Non-pigmented ciliary epithelial cell (primary cell): ENCODE results near the gene YIPF6.
"Not testable (repeated sequence)": the region's sequence is repeated elsewhere in the genome, so short reads cannot be mapped to it uniquely, and the experiment has no call there.

Experiments
- DNase-seq: peaks from one replicate; pipeline ENCODE4 v3.0.0-alpha.2; 2010; ENCODE audit warnings: low read depth

YIPF6 gene

DNA sequence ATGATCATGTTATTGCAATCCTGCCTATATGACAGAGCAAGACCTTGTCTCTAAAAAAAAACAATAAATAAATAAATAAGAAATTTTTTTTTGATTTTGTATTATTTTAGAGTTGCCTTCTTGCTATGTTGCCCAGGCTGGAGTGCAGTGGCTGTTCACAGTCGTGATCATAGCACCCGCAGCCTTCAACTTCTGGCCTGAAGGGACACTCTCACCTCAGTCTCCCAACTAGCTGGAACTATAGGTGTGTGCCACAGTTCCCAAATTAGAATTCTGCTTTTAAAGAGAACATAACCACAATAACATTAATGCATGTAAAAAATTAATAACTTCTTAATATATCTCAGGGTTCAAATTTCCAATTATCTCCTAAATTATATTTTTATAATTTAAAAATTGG lies 7.8 kb downstream of the YIPF6 start:
- no peak for DNase-seq

DNA sequence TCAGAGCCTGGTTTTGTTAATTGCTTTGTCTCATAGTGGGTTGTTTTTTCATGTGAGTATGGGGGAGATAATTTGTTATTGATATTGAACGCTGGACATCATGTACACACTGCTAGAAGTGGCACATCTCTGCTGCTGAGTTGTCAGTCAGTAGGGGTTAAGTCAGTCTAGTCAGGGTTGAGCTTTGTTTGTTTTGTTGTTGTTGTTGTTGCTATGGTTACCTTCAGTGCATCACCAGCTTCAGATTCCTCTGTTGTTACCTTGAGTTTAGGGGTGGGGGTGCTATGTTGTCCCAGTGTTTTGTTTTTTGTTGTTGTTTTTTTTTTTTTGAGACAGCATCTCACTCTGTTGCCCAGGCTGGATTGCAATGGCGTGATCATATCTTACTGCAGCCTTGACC lies 9.9 kb downstream of the YIPF6 start:
- no peak for DNase-seq

DNA sequence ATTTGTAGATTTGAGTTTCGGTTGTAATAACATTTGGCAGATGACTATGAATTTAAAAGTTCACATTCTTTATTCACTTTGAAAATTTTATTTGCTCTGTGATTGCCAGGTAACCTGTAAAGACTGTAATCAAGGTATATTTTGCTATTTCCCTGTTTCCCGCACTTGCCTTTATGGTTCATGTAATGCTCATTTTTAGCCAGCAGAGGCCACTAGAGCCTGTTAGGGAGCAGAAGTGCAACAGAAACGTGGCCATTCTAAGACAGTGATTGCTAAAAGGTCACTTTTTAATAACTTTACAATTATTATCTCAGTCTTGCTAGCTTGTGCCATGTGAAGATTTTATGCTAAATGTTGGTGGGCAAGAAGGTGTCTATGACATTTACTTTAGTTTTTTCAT lies 12.4 kb downstream of the YIPF6 start:
- DNase-seq = no peak

DNA sequence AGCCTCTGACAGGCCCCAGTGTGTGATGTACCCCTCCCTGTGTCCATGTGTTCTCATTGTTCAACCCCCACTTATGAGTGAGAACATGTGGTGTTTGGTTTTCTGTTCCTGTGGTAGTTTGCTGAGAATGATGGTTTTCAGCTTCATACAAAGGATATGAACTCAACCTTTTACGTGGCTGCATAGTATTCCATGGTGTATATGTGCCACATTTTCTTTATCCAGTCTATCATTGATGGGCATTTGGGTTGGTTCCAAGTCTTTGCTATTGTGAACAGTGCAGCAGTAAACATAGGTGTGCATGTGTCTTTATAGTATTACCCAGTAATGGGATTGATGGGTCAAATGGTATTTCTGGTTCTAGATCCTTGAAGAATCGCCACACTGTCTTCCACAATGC lies 25.8 kb downstream of the YIPF6 start:
- not testable (repeated sequence) for DNase-seq

DNA sequence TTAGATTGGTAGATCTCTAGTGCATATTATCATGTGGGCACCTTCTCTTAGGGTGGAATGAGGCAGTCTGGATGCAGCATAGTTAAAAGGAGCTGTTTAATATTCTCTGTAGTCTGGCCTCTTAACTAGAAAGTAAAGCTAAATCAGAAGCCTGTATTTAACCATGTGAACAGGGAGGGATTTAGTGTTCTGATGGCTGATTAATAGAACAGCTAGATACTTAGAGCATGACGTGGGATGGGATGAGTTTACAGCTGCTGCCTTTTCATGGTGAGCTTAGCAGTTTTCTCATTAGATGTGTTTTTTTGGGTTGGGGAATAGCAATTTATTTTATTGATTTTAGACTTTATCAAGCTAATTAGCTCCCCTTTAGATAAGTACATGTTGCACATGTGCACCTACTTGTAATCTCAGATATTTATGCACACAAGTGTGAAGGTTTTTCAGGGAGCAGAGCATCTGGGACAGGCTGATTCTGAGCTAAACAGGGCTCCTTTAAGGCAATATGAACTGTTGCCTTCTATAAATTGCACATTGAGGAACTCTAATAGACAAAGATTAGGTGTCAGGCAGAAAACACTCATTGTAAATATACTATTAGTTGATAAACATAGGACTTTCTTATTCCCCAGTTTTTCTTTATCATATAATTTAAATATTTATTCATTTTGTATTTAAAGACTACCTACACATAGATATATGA lies 34.1 kb downstream of the YIPF6 start:
- no peak for DNase-seq

DNA sequence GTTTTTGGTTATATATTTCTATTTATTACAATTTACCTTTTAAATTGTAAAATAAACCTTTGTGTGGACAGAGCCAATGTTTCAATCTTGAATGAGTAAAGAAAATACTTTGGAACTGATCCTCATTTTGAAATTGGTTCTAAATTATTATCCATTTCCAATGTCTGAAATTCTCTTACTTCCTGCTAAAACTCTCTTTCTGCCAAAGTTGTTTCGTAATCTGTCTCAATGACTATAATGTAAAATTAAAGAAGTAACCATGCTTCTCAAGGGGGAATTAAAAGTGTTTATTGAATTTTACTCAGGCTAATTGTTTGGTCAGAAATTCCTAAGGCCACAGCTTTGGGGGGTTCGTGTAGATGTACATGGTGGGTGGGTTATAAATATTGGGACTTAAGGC lies 34.8 kb downstream of the YIPF6 start:
- DNase-seq = no peak

DNA sequence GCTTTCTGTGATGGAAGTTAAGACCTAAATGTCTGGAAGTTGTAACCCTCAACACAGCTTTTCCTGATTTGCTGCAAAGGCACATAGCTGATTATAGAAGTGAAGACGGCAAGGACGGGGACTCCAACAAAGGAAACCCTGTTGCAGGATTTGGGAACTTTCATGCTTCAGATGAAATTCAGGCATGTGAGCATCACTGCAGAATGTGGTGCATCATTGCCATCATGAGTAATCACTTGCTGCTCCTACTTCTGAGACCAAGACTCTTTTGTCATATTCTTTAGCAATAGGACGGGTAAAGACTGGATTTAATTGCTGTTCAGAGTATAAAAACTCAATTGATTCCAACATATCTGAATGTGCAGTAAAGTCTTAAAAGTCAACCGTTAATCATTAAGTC lies 35.8 kb downstream of the YIPF6 start:
- DNase-seq = no peak

DNA sequence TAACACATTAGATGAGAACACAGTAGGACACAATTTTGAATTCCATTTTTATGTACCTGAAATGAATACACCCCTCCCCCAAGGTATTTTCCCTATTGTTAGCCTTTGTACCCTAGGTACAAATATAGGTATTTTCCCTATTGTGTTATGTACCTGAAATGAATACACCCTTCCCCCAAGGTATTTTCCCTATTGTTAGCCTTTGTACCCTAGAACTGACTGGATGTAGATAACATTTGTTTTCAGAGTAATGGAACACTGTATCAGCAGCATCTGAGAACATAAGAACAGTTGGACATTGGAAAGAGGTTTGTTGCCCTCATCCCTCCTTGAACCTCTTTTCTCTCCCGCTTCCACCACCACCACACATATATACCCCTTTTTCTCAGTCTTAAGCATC lies 37.6 kb downstream of the YIPF6 start:
- no peak for DNase-seq

DNA sequence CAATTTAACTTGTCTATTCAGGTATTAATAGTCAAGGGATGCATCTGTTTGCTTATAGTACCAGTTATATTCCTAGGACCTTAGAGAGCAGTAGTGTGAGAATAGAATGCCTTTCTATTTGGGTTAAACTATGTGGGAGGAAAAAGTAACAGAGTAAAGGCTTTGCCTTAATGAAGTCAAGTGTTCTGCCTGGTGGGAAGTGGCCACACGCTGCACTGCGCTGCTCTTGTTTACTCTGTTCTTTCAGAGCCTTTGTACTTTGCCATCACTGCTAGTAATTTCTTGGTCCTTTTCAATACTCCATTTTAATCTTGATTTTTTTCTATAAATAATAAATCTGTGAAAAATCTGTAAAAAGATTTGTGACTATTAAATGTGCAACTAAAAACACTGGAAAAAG lies 38.0 kb downstream of the YIPF6 start:
- no peak for DNase-seq

DNA sequence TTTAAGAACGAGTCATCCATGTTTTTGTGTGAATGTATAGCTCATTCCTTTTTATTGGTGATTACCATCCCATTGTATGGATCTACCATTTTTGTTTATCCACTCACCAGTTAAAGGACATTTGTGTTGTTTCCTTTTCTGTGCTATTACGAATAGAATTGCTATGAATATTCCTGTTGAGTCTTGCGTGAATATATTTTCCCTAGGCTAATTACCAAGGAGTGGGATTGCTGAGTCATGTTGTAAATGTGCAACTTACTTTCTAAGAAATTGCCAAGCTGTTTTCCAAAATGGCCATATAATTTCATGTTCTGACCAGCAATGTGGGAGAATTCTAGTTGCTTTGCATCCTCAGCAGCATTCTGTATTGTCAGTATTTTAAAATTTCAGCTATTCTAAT lies 51.3 kb downstream of the YIPF6 start:
- no peak for DNase-seq

DNA sequence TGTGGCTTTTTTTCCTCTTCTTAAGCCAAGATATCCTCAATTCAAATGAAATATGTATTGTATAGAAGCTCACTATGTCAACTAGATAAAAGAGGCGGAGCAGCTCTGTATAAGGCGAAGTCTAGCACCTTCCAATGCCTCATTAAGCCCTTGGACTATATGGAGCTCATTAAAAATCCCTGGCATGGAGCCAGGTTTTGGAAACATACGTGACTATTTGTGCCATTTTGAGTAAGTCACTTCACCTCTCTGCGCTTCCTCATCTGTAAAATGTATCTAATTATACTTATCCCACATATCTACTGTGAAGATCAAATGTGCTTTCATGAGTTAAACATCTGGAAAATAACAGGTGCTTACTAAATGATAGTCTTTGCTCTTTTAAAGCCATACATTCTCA lies 57.2 kb downstream of the YIPF6 start:
- DNase-seq = no peak

DNA sequence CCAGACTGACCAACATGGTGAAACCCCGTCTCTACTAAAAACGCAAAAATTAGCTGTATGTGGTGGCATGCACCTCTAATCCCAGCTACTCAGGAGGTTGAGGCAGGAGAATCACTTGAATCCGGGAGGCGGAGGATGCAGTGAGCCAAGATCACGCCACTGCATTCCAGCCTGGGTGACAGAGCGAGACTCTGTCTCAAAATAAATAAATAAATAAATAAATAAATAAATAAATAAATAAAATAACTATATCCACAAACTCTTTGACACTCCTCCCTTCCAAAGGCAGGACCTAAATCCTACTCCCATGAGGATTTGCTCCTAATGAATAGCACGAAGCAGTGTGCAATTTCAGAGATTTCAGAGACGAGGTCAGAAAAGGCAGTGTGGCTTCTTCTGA lies 58.3 kb downstream of the YIPF6 start:
- not testable (repeated sequence) for DNase-seq

DNA sequence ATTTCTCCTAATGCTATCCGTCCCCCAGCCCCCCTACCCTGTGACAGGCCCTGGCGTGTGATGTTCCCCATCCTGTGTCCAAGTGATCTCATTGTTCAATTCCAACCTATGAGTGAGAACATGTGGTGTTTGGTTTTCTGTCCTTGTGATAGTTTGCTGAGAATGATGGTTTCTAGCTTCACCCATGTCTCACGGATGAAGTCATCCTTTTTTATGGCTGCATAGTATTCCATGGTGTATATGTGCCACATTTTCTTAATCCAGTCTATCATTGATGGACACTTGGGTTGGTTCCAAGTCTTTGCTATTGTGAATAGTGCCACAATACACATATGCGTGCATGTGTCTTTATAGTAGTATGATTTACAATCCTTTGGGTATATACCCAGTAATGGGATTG lies 61.1 kb downstream of the YIPF6 start:
- DNase-seq = not testable (repeated sequence)

DNA sequence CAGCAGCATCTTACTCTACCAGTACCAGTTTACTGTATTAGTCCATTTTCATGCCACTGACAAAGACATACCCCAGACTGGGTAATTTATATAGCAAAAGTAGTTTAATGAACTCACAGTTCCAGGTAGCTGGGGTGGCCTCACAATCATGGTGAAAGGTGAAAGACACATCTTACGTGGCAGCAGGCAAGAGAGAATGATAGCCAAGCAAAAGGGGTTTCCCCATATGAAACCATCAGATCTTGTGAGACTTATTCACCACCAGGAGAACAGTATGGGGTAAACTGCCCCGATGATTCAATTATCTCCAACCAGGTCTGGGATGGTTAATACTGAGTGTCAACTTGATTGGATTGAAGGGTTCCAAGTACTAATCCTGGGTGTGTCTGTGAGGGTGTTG lies 69.3 kb downstream of the YIPF6 start:
- DNase-seq = no peak

DNA sequence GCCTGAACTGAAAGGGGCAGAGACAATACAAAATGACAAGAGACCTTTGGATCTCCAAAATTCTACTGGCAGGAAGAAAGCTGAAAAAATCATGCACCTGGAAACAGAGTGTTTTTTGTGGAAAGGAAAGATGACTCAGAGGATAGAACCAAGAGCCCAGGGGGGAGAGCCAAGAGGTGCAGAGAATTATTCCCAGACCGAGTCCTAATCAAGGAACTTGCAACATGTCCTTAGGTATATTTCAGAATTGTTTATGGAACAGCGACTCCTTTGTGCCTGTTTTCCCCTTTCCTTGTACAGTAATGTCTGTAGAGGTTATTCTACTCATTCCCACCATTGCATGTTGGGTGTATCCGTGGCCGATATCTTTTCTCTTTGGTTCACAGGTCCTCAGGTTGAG lies 71.7 kb downstream of the YIPF6 start:
- no peak for DNase-seq

DNA sequence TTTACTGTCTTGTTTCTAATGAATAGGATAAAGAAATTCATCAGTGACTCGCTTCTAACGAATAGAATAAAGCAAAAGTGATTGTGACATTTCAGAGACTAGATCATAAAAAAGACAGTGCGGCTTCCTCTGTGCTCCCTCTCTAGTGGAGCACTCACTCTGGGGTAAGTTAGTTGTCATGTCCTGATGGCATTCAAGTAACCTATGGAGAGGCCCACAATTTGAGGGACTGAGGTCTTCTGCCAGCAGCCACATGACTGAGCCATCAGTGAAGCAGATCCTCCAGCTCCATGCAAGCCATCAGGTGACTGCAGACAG lies 72.4 kb downstream of the YIPF6 start:
- DNase-seq = no peak

DNA sequence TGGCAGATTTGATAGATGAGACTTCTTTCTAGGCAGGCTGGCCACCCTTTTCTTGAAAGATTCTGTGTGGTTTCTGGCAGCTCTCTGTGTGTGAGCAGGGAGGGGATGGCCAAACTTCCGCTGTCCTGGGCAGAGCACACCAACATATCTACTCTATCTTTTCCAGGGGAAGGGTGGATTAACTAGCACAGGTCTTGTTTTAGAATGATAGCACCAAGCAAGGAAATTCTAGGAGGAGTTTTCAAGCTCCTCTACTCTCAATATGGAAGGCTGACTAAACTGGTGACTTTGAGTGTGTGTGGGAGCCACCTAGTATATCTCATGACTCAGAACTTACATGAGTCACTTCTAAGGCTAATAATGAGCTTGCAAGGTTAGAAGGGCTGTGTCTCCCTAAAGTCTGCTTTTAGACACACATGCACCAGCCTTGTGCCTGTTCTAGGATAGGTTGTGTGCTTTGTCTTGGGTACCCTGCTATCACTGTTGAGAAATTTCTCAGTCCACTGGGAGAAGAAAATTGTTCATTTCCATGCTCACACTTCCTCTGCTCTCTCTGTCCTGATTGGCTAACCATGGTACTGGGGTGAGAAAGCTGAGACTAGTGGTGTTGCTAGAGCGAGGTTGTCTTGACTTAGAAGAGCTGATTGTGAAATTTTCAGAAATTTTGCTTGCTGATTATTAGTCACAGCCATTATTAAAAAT lies 72.9 kb downstream of the YIPF6 start:
- DNase-seq = peak; percentile 45

DNA sequence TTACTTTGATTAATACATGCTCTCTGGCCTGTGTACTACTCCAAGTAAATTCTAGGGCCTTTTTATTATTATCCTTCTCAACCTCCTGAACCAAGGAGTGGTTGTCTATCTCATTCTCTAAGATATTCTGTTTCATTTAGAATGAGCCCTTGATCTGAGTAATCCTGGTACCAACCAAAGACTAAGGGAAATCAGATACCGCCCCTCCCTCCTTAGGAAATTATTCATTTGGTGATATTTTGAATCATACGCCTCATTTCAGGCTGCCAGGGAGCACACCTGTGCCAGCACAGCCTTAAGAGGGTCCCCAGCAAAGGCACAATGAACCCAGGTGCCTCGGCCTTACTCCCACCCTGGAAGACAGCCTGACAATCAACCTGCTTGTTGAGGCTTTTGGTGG lies 75.4 kb downstream of the YIPF6 start:
- no peak for DNase-seq

DNA sequence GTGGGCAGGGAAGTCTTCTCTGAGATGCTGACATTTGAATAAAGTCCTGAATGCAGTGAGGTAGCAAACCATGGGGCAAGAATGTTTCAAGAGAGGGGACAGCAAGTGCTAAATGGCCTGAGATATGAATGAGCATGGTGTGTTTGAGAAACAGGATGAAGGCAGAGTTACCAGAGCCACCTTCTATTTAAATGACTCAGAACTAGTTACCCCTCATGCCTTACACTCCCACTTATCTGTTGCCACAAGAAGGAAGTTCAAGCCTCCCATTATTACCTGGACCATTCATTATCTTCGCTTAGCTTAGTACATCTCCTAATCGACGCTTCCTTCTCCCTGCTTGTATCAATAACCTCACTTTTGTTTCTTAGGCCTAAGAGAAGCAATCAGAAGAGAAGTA lies 81.0 kb downstream of the YIPF6 start:
- DNase-seq = no peak

DNA sequence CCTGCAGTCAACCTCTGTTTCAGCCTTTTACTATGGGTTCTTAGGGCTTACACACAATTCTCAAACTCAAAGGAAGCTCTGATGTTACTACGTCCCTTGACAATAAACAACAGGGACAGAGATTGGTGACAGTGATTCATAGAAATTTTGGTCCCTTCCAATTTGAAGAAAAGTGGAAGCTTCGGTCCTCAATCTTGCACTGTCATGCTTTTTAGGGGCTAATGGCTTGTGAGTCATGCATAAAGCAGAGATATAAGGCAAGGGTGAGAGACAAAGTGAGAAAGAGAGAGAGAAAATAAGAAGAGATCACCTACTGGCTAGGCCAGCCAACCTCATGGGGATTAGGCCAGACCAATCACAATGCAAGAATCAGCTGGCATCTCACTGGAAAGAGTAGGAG lies 85.4 kb downstream of the YIPF6 start:
- no peak for DNase-seq
